Astrocyte (in vitro differentiated cells and primary cell): ENCODE results near the gene RGCC. TPM values are rescaled to one million over a fixed set of nuclear protein-coding genes. Genes with fewer than 3 reads are reported as not detected.

ENCODE experiments used
- DNase-seq: peaks from one replicate; pipeline ENCODE4 v3.0.0-alpha.2; 2010; ENCODE audit warnings: low read depth
- FAIRE-seq: peaks from 2 replicates; lab custom pipeline; 2011; peaks lifted over from hg19 to GRCh38; lab: Jason Lieb, UNC
- H2AFZ ChIP-seq: 2 replicates; pipeline ENCODE4 v1.6.0; 2012; ENCODE audit warnings: low read depth, low read length, inconsistent platforms
- H3K27ac ChIP-seq: 2 replicates; pipeline ENCODE4 v1.5.1; 2011; ENCODE audit warnings: low read depth, low read length, inconsistent platforms
- H3K27me3 ChIP-seq: 2 replicates; pipeline ENCODE4 v1.6.0; 2011; ENCODE audit warnings: low read length, inconsistent platforms; ENCODE audit not compliant: insufficient read depth
- H3K36me3 ChIP-seq: 2 replicates; pipeline ENCODE4 v1.5.1; 2011; ENCODE audit warnings: low read length, inconsistent platforms; ENCODE audit not compliant: insufficient read depth
- H3K4me1 ChIP-seq: 2 replicates; pipeline ENCODE4 v1.5.1; 2011; ENCODE audit warnings: low read length, inconsistent platforms; ENCODE audit not compliant: insufficient read depth
- H3K4me2 ChIP-seq: 2 replicates; pipeline ENCODE4 v1.6.0; 2012; ENCODE audit warnings: low read length, inconsistent platforms
- H3K4me3 ChIP-seq: 2 replicates; pipeline ENCODE4 v1.5.1; 2011; ENCODE audit warnings: low read depth, mild to moderate bottlenecking, low read length, inconsistent platforms; ENCODE audit not compliant: insufficient read depth
- H3K79me2 ChIP-seq: 2 replicates; pipeline ENCODE4 v1.6.0; 2012; ENCODE audit warnings: mild to moderate bottlenecking, low read length, inconsistent platforms; ENCODE audit not compliant: insufficient read depth
- H3K9ac ChIP-seq: 2 replicates; pipeline ENCODE4 v1.6.0; 2012; ENCODE audit warnings: mild to moderate bottlenecking, low read length, inconsistent platforms
- H3K9me3 ChIP-seq: 2 replicates; pipeline ENCODE4 v1.5.1; 2012; ENCODE audit warnings: low read depth, mild to moderate bottlenecking, low read length, inconsistent platforms; ENCODE audit not compliant: insufficient read depth
- H4K20me1 ChIP-seq: 2 replicates; pipeline ENCODE4 v1.6.0; 2012; ENCODE audit warnings: low read length, inconsistent platforms; ENCODE audit not compliant: insufficient read depth
- H3K27ac Mint-ChIP-seq: one replicate; pipeline ENCODE4 v1.8.0; 2021; ENCODE audit warnings: mild to moderate bottlenecking, mixed read lengths; ENCODE audit not compliant: unreplicated experiment
- H3K27me3 Mint-ChIP-seq: one replicate; pipeline ENCODE4 v1.8.0; 2021; ENCODE audit warnings: low read depth, mixed read lengths; ENCODE audit not compliant: unreplicated experiment
- H3K36me3 Mint-ChIP-seq: one replicate; pipeline ENCODE4 v1.8.0; 2021; ENCODE audit warnings: low read depth, mixed read lengths; ENCODE audit not compliant: unreplicated experiment
- H3K4me1 Mint-ChIP-seq: one replicate; pipeline ENCODE4 v1.8.0; 2021; ENCODE audit warnings: low read depth, mixed read lengths; ENCODE audit not compliant: unreplicated experiment
- H3K4me3 Mint-ChIP-seq: one replicate; pipeline ENCODE4 v1.8.0; 2021; ENCODE audit warnings: mild to moderate bottlenecking, moderate library complexity, mixed read lengths; ENCODE audit not compliant: unreplicated experiment
- H3K9me3 Mint-ChIP-seq: one replicate; pipeline ENCODE4 v1.8.0; 2021; ENCODE audit warnings: mild to moderate bottlenecking, mixed read lengths; ENCODE audit not compliant: unreplicated experiment
- CTCF ChIP-seq: IDR thresholded peaks from 2 replicates; pipeline ENCODE4 v1.5.1; 2011; ENCODE audit warnings: low read depth, mild to moderate bottlenecking, inconsistent platforms, low read length, moderate library complexity; ENCODE audit not compliant: insufficient read depth
- EZH2 ChIP-seq: IDR thresholded peaks from 2 replicates; pipeline ENCODE4 v1.6.1; 2012; ENCODE audit warnings: mild to moderate bottlenecking, low read length, inconsistent platforms; ENCODE audit not compliant: insufficient read depth
- total RNA-seq: library from RNA; stranded (reverse); gene quantifications from 2 replicates; pipeline ENCODE4 v1.2.1, GENCODE V29; 2021

RGCC gene
- total RNA-seq, 1 donor from 2014 or later, result 1.2 TPM

GRCh38 chr13:41499452-41499851, 42.1 kb downstream of the RGCC start:
- H3K27ac ChIP-seq, result no peak overlapping the region
- no peak overlapping the region for H3K4me3 Mint-ChIP-seq
- H3K9me3 Mint-ChIP-seq, result peaks cover 4% of the 10 kb centered on the region
- no peak for DNase-seq
- no peak overlapping the region for H3K4me2 ChIP-seq
- H3K9ac ChIP-seq, result no peak overlapping the region
- peaks cover 12% of the 10 kb centered on the region for H3K27me3 Mint-ChIP-seq
- peaks cover 6% of the 10 kb centered on the region for H3K4me1 ChIP-seq
- H3K27me3 ChIP-seq, result peaks cover 2% of the 10 kb centered on the region
- no peaks in the 10 kb centered on the region for H3K36me3 ChIP-seq
- H4K20me1 ChIP-seq, result no peaks in the 10 kb centered on the region
- no peaks in the 10 kb centered on the region for H3K79me2 ChIP-seq
- H2AFZ ChIP-seq, result no peak overlapping the region
- H3K27ac Mint-ChIP-seq, result no peak overlapping the region
- no peaks in the 10 kb centered on the region for H3K9me3 ChIP-seq
- H3K4me3 ChIP-seq, result no peak overlapping the region
- FAIRE-seq, result no peak
- no peaks in the 10 kb centered on the region for H3K36me3 Mint-ChIP-seq
- TF ChIP-seq EZH2 (no peak), CTCF (no peak)
- peaks cover 13% of the 10 kb centered on the region for H3K4me1 Mint-ChIP-seq

GRCh38 chr13:41500511-41500910, 43.2 kb downstream of the RGCC start:
- Histone ChIP-seq H3K36me3 (no peaks in the 10 kb centered on the region), H3K9me3 (no peaks in the 10 kb centered on the region), H3K79me2 (no peaks in the 10 kb centered on the region), H3K27me3 (peaks cover 2% of the 10 kb centered on the region), H3K27ac (no peak overlapping the region), H3K4me2 (no peak overlapping the region), H3K4me3 (no peak overlapping the region), H3K9ac (no peak overlapping the region), H4K20me1 (no peaks in the 10 kb centered on the region), H2AFZ (no peak overlapping the region), H3K4me1 (peaks cover 10% of the 10 kb centered on the region)
- Mint-ChIP-seq H3K4me1 (peaks cover 17% of the 10 kb centered on the region), H3K4me3 (no peak overlapping the region), H3K36me3 (no peaks in the 10 kb centered on the region), H3K27ac (no peak overlapping the region), H3K27me3 (peaks cover 5% of the 10 kb centered on the region), H3K9me3 (peaks cover 8% of the 10 kb centered on the region)
- TF ChIP-seq CTCF, result no peak
- TF ChIP-seq EZH2, result no peak
- FAIRE-seq, result no peak
- DNase-seq, result no peak

- Histone ChIP-seq H3K4me1 (peaks cover 14% of the 10 kb centered on the region), H3K9ac (no peak overlapping the region), H3K79me2 (no peaks in the 10 kb centered on the region), H3K36me3 (no peaks in the 10 kb centered on the region), H4K20me1 (no peaks in the 10 kb centered on the region), H3K9me3 (no peaks in the 10 kb centered on the region), H3K27ac (no peak overlapping the region), H3K27me3 (no peaks in the 10 kb centered on the region), H3K4me2 (no peak overlapping the region), H3K4me3 (no peak overlapping the region), H2AFZ (no peak overlapping the region)
- H3K9me3 Mint-ChIP-seq, result peaks cover 8% of the 10 kb centered on the region
- TF ChIP-seq EZH2, result no peak
- no peak for TF ChIP-seq CTCF
- no peak overlapping the region for H3K27ac Mint-ChIP-seq
- no peak for DNase-seq
- no peak overlapping the region for H3K4me3 Mint-ChIP-seq
- peaks cover 21% of the 10 kb centered on the region for H3K4me1 Mint-ChIP-seq
- no peak for FAIRE-seq
- H3K36me3 Mint-ChIP-seq, result no peaks in the 10 kb centered on the region
- peaks cover 4% of the 10 kb centered on the region for H3K27me3 Mint-ChIP-seq
Measured at GRCh38 chr13:41501281-41501680, 43.9 kb downstream of the RGCC start.
